GM19240 (cell line): ENCODE data around the gene ABCA13.

ENCODE experiments used
- DNase-seq: peaks from one replicate; pipeline ENCODE4 v3.0.0; 2011; ENCODE audit warnings: low spot score; ENCODE audit not compliant: insufficient read length

Gene ABCA13

DNA sequence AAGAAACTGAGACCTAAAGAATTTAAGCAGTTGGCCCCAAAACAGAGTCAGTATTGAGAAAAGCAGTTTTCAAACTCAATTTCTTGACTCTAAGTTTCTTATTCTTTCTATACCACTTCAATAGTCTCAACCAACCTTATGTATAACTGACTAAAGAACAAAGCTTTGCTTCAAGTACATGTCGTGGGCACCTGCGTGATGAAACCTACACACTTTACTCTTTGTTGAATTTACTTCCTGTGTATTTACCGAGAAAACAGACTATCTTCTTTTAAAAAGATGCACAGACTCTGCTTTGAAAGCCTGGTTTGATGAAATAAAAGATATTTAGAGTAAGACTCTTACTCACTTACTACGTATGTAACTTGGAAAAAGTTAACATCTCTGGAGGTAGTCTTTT is 455.9 kb downstream of the ABCA13 start:
- DNase-seq, result no peak

DNA sequence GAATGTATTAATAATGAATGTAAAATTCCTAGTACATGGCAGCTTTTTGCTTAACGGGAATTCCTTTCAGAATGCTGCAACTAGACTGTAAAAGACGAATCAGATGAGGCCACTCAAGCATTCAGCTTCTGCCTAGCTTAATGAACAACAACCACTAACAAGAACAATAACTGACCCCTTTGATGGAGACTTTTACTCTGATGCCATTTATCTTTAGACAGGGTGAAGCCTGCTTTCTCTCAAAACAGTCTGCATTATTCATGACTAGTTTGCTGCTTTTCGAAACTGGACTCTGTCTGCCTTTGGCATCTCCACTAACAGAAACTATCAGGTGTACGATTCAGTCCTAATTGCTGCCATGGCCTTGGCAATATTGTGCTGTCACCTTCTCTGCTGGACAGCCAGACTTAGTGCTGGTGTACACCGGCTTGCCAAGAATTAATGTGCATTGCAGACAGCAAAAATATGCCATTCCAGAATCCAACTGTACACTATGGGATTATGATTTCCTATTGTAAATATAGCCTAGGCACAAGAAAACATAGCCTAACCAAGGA is 457.6 kb downstream of the ABCA13 start:
- no peak for DNase-seq

DNA sequence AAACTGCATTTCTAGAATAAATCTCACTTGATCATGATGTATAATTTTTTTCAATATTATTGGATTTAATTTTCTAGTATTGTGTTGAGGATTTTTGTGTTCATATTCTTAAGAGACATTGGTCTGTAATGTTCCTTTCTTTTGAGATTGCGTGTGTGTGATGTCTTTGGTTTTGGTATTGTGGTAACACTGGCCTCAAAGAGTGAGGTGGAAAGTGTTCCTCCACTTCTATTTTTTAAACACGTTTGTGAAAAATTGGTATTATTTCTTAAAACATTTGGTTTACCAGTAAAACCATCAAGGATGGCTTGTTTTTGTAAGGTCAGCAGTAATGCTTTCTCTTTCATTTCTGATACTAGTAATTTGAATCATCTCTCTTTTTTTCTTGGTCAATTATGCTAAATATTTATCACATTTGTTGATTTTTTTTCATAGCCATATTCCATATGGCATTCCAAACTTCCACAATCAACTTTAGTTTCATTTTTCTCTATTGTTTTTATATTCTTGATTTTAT is 462.9 kb downstream of the ABCA13 start:
- DNase-seq, result no peak

DNA sequence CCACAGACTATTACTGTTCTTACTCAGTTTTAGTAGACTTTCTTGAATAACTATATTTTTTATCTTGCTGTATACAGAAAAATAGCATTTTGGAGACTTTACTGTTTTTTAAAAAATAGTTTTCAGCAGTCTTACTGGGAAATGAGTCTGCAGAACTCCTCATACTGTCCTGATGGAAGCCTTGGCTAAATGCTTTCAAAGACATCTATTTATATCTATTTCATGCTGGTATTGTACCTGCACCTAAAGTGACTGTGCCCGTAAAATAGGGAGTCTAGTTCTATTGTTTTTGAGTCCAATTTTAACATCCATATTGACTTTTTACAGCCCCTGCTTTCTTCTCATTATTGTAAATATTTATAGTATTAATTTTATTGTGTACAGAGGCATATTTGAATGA is 464.5 kb downstream of the ABCA13 start:
- no peak for DNase-seq

DNA sequence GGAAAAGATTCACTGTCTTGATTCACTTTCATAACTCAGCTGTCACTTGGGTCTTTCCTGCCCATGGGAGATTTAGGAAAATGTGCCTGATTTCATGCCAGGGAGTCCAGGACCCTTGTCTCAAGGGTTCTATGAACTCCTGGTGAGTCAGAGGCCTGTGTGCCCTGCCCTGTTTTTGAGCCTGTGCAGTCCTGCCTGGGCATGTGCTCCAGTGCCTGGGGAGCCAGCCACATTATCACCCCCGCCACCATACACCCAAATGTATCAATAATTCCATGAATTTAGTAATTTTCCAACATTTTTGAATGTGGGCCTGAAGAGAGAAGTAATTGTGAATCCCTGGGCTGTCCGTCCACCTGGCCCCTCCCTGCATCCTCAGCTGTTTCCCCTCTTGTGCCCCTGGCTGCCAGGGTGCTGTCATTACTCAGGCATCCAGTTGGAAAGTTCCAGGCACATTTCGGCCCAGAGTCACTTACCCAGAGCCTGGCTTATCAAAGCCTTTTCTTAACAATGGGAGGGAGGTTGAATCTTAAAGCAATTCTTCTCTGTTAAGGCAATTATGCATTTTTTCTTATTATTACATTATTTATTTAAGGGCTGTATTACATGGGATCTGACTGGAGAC is 465.2 kb downstream of the ABCA13 start:
- no peak for DNase-seq

DNA sequence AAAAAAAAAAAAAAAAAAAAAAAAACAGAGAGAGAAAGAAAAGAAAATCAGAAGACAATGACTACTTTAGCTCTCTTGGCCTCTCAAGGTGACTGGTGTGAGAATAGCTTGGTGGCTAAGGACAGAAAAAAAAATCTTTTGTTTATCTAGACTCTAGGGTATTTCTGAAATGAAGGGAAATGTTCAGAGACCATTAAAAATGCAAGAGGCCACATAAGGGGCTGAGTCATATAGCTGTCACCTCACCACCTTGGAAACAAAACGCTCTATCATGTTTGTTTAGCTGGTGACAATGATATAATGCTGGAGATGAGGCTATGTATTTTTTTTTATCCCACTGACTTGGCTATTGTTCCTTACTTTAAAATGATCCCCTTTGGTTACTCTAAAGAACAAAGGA is 466.1 kb downstream of the ABCA13 start:
- no peak for DNase-seq

DNA sequence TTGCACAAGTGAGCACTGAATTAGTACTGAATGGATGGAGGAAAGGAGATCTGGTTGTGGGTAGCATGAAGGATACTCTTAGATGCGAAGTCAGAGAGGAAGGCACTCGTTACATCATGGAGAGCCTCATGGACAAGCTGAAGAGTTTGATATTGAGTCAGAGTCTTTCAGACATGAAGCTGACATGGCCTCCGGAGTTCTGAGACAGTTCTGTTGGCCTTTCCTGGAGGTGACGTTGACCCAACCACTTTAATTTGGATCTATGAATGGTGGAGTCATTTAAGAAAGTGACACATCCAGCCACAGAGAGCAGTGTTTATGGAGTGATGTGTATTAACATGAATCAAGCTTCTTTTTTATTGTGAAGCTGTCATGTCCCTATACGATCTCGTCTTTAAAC is 466.8 kb downstream of the ABCA13 start:
- DNase-seq, result no peak

DNA sequence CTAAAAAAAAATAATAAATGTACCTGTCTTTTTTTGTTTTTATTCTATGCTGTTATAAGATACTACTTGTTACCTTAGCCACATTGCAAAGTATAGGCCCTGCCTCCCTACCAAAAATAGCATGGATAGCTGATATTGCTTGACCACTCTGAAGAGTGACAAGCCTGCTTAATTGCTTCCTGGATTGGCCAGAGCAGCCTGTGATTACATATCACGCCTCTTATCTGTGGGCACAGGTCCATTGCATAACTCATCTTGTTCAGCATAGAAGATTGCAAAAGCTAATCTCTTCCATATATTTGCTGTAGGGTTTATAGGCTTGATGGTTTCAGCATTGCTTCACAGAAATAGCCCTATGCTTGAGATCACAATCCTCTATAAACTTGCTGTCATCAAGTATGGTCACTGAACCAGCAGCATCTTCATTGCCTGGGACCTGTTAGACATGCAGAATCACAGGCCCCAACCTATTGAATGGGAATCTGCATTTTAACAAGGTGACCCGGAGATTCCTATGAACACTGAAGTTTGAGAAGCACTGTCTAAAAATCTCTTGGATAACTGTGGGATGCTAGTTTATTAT is 472.3 kb downstream of the ABCA13 start:
- no peak for DNase-seq

DNA sequence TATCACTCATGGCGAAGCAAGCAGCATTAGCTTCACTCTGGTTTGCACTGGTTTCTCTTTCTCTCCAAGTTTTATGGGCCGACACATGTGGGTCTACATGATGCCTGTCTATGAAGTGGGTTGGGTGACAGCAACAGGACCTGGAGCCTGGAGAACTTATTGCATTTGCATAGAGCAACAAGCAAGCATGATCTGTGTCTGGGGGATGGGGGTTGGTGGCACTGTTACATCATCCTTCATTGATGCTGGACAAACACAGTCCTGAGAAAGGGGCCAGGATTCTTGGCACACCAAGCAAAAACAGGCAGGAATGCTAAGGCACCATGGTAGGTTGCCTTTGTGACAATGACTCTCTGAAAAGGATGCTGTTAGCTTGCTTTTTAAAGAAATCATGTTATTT is 486.9 kb downstream of the ABCA13 start:
- no peak for DNase-seq

DNA sequence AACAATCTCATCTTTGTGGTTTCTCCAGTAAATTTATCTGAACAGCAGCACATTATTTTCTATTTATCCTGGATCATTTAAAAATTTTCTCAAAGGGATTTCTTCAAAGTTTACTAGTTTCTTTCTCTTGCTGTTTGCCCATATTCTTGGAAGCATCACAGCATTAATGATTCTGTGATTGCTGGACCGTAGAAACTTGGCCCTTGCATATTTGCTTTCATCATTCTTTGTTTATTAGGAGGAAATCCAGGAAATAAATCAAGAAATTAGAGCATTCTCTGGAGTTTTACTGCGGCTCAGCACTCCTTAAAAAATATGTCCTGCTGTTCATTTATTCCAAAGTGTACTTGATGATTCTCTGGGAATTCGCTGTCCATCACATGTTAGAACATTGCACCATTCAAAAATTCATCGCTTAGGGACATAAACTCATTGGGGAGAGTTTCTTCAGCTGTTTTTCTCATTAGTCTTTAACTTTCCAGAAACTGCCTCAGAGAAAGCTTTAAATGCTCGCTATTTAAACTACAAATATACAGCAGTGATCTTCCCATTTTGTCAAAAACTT is 489.1 kb downstream of the ABCA13 start:
- DNase-seq, result no peak

DNA sequence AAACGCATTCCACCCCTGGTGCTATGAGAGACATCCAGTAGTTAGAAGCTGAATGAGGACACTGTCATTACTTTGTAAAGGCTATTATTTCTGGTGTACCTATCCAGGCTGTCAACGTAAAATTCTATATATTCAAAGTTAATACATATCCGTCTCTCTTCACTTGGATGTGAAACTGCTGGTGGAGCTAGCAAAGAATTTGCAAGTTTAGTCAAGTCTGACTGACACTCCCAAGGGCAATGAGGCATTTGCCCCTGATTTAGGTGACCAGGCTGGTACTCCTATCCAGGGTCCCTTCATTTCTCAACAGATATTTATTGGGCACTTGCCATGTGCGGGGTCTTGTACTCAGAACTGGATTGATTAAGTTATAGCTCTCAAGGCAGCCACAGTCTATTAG is 493.0 kb downstream of the ABCA13 start:
- DNase-seq, result no peak

DNA sequence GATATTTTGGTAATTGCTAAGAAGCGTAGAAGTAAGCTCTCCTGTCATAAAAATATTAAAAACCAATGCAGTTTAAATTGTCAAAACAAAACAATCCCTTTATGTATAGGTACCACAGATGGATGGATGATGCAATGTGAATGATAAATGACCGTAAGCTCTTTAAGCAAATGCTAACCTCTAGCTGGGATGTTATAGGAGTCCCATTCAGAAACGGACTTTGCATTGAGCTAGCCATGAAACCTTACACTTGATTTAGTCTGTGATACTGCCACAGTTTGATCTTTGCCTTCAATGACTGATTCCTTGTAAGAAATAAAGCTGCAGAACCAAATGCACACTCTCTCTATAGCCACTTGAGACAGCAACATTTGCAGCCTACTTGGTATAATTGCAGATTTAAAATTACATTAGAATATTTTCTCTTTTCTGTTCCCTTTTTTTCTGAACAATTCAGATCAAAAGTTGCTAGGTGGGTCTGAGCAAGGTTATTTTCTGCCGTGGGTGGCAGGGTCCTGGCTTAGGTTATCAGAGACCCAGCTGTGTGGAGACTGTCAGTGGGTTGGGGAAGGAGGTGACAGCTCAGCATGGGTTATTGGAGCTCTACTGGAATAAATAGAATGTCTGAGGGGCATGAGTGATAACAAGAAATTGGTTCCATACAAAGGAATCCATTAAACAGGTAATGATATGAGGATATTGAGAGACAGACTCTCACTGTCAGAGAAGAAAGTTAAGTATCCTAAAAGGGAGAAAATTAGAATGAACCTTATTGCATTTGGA is 494.3 kb downstream of the ABCA13 start:
- no peak for DNase-seq

DNA sequence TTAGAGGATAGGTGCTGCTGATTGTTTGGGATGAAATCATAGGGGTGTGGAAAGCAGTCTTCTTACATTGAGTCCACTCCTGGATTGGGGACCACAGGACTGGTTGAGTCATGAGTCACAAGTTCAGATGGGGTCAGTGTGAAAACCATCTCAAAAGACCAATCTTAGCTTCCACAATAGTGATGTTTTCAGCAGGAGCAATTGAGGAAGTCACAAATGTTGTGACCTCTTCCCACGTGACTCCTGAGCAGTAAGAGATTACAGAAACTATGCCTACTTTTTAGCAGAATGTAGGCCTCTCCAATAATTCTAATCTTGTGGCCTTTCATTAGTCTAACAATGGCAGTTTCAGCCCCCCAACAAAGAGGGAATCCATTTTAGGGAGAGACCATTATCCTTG is 496.1 kb downstream of the ABCA13 start:
- no peak for DNase-seq

DNA sequence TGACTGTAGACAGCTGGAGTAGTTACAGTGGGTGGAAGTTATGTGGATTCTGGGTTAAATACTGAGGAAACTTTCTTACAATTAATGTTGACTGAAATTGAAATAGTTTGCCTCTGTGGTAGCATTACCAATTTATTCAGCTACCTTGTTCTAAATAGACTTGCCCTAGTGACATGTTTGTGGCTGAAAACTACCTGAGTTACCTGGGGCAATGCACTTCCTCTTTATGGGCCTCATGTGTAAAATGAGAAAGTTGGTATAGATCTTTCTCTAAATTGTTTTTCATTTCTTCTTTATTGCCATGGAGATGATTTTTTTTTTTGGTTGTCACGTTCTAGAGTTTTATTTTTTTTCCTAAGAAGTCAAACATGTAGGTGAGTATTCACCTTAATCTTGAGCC is 500.4 kb downstream of the ABCA13 start:
- no peak for DNase-seq

DNA sequence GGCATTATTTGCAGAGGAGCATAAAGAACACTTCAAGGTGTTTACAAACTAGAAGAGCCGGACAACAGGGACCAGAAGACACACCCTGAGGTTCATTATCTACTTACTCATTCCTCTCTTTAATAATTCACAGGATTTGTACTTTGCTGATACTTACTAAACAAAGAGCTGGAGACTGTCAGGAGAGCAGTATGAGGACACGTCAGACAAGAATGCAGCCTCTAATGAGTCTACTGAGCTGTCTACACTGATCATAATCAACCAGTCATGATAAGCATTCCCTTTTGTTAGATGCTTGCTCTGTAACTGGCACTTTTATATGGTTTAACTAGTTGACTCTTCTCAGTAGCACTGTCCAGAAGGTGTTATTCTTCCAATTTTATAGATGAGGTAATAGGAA is 509.7 kb downstream of the ABCA13 start:
- DNase-seq, result no peak

DNA sequence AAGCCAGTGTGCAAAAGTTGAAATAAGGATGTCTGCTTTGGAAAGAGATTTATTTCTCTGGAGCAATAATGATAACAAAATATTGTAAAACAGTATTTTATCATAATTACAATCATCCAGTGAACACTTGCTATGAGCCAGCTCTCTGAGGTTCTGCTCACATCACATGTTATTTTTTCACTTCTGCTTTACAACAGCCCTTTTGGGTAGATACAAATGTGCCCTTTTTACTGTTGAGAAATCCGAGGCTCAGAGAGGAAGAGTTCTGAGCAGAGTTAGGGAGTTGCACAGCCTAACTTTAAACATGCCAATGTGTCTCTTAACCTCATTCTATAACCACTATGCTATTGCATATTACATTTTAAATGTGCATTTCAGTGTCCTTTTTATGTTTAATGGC is 520.5 kb downstream of the ABCA13 start:
- no peak for DNase-seq
